HepG2 (cell line): ENCODE measurements around the gene AGAP3. TPM values are rescaled to one million over a fixed set of nuclear protein-coding genes. Genes with fewer than 3 reads are reported as not detected.
A peak's percentile ranks its signal among the peaks of the same experiment; 100 is the strongest.

Experiments used
- CCDC6 ChIP-seq: sonication (generic); formaldehyde crosslinking; IDR thresholded peaks from 2 replicates; pipeline ENCODE4 v1.8.1; 2022; ENCODE audit warnings: mild to moderate bottlenecking, missing genetic modification reagents, moderate library complexity
- GLMP ChIP-seq: sonication (generic); formaldehyde crosslinking; IDR thresholded peaks from 2 replicates; pipeline ENCODE4 v1.9.0; 2021; ENCODE audit warnings: missing genetic modification reagents, mild to moderate bottlenecking, borderline replicate concordance
- HCFC1 ChIP-seq: fragments of 150-350 bp; IDR thresholded peaks from 2 replicates; pipeline ENCODE4 v1.6.1; 2014; ENCODE audit warnings: low read depth, low read length
- NFATC3 ChIP-seq: sonication (generic); formaldehyde crosslinking; IDR thresholded peaks from 2 replicates; pipeline ENCODE4 v1.5.1; 2020; ENCODE audit warnings: mild to moderate bottlenecking, missing genetic modification reagents
- PHF20 ChIP-seq: sonication (generic); formaldehyde crosslinking; IDR thresholded peaks from 2 replicates; pipeline ENCODE4 v1.5.0; 2020; ENCODE audit warnings: mild to moderate bottlenecking, missing genetic modification reagents
- POGK ChIP-seq: sonication (generic); formaldehyde crosslinking; conservative IDR thresholded peaks from 2 replicates; pipeline ENCODE4 v1.8.0; 2022; ENCODE audit warnings: mild to moderate bottlenecking, moderate library complexity, missing genetic modification reagents
- RAD51 ChIP-seq: fragments of 450-650 bp; IDR thresholded peaks from 2 replicates; pipeline ENCODE4 v1.6.1; 2016; ENCODE audit warnings: borderline replicate concordance
- SIN3A ChIP-seq: IDR thresholded peaks from 2 replicates; pipeline ENCODE4 v1.6.1; 2011; ENCODE audit warnings: low read depth, mild to moderate bottlenecking, control low read depth, low read length, borderline replicate concordance
- SMARCC2 ChIP-seq: fragments of 450-650 bp; IDR thresholded peaks from 2 replicates; pipeline ENCODE4 v1.6.1; 2017; ENCODE audit warnings: antibody characterized with exemption, mild to moderate bottlenecking
- STAG1 ChIP-seq: sonication (generic); formaldehyde crosslinking; IDR thresholded peaks from 2 replicates; pipeline ENCODE4 v1.4.0; 2020; ENCODE audit warnings: missing genetic modification reagents
- SUZ12 ChIP-seq: fragments of 150-350 bp; IDR thresholded peaks from 2 replicates; pipeline ENCODE4 v1.6.1; 2014; ENCODE audit warnings: low read depth, low read length
- TARDBP ChIP-seq: sonication (generic); formaldehyde crosslinking; IDR thresholded peaks from 2 replicates; pipeline ENCODE4 v1.8.0; 2022; ENCODE audit warnings: mild to moderate bottlenecking, missing genetic modification reagents
- TFE3 ChIP-seq: IDR thresholded peaks from 2 replicates; pipeline ENCODE4 v1.6.1; 2016
- THRA ChIP-seq: sonication (generic); formaldehyde crosslinking; IDR thresholded peaks from 2 replicates; pipeline ENCODE4 v1.4.0; 2020; ENCODE audit warnings: missing genetic modification reagents, borderline replicate concordance
- ZBTB34 ChIP-seq: sonication (generic); formaldehyde crosslinking; IDR thresholded peaks from 2 replicates; pipeline ENCODE4 v1.8.0; 2022; ENCODE audit warnings: mild to moderate bottlenecking, missing genetic modification reagents
- ZGPAT ChIP-seq: IDR thresholded peaks from 2 replicates; pipeline ENCODE4 v1.6.1; 2016; ENCODE audit warnings: mild to moderate bottlenecking
- ZNF180 ChIP-seq: sonication (generic); formaldehyde crosslinking; IDR thresholded peaks from 2 replicates; pipeline ENCODE4 v1.4.0; 2020; ENCODE audit warnings: low read depth, missing genetic modification reagents, borderline replicate concordance
- ZNF552 ChIP-seq: sonication (generic); formaldehyde crosslinking; IDR thresholded peaks from 2 replicates; pipeline ENCODE4 v1.9.0; 2022; ENCODE audit warnings: missing genetic modification reagents, mild to moderate bottlenecking, borderline replicate concordance
- ZNF670 ChIP-seq: sonication (generic); formaldehyde crosslinking; IDR thresholded peaks from 2 replicates; pipeline ENCODE4 v1.8.0; 2022; ENCODE audit warnings: mild to moderate bottlenecking, missing genetic modification reagents, borderline replicate concordance
- ZNF776 ChIP-seq: sonication (generic); formaldehyde crosslinking; IDR thresholded peaks from 2 replicates; pipeline ENCODE4 v1.4.0; 2020; ENCODE audit warnings: mild to moderate bottlenecking, missing genetic modification reagents
- ZNF777 ChIP-seq: sonication (generic); formaldehyde crosslinking; IDR thresholded peaks from 2 replicates; pipeline ENCODE4 v1.4.0; 2020; ENCODE audit warnings: missing genetic modification reagents
- polyA plus RNA-seq, 8 experiments: library from polyadenylated mRNA; depleted of rRNA in 3 of 8; stranded (reverse) in 7 of 8; unstranded in 1 of 8; fragments of >200 nt; fragmentation: Illumina TruSeq in 4 of 8; extraction: Trizol in 4 of 8; gene quantifications; 2 replicates each; pipeline versions ENCODE4 v1.2.1 to v1.2.3, GENCODE V29; 2011 to 2016; ENCODE audit warnings: low read depth in 4 of 8, missing spikeins in 1 of 8, mixed read lengths in 1 of 8; ENCODE audit not compliant: insufficient read depth in 1 of 8
- total RNA-seq, 5 experiments: library from RNA; depleted of rRNA; stranded (reverse); fragments of >200 nt; fragmentation: Illumina TruSeq; extraction: Trizol; gene quantifications; 2 replicates each; pipeline ENCODE4 v1.2.3, GENCODE V29; 2016; ENCODE audit warnings: low read depth in 1 of 5

The AGAP3 gene
- total and polyA plus RNA-seq, 2 of the 13 experiments (the other 11 are each of a cell fraction or from before 2014, with no cell fraction given), result 31.3 to 61.4 TPM

- no peak for TF ChIP-seq ZBTB34
- peak; percentile 89; the same call in 1 of the 2 replicates for TF ChIP-seq CCDC6 (CRISPR knock-in tag)
- no peak for TF ChIP-seq GLMP (CRISPR knock-in tag)
- TF ChIP-seq PHF20 (CRISPR knock-in tag), result peak; percentile 19; the same call in 1 of the 2 replicates
- peak; percentile 53; the same call in 1 of the 2 replicates for TF ChIP-seq ZGPAT (CRISPR knock-in tag)
- TF ChIP-seq POGK (CRISPR knock-in tag), result no peak
- TF ChIP-seq THRA, result no peak
- TF ChIP-seq TFE3 (CRISPR knock-in tag), result no peak; the same call in 1 of the 2 replicates
- TF ChIP-seq SUZ12, result no peak
- TF ChIP-seq ZNF670 (CRISPR knock-in tag), result no peak
- TF ChIP-seq ZNF776 (CRISPR knock-in tag), result no peak; the same call in 1 of the 2 replicates
- TF ChIP-seq SIN3A, result no peak; the same call in 1 of the 2 replicates
- no peak; the same call in 1 of the 2 replicates for TF ChIP-seq TARDBP (CRISPR knock-in tag)
- peak; percentile 52; the same call in 1 of the 2 replicates for TF ChIP-seq ZNF777 (CRISPR knock-in tag)
- 0 out of 2 replicates have a peak, but pooled peaks have one; percentile 11 for TF ChIP-seq STAG1 (CRISPR knock-in tag)
- TF ChIP-seq HCFC1, result no peak
- no peak for TF ChIP-seq NFATC3 (CRISPR knock-in tag)
- no peak for TF ChIP-seq RAD51
- TF ChIP-seq ZNF552 (CRISPR knock-in tag), result no peak; the same call in 1 of the 2 replicates
- no peak for TF ChIP-seq ZNF180 (CRISPR knock-in tag)
- TF ChIP-seq SMARCC2, result no peak
These were observed 1.2 kb downstream of the AGAP3 start (continued) for GRCh38 chr7:151087245-151088018.
